Measurements from ENCODE around the gene SHOX. TPM values are rescaled to one million over a fixed set of nuclear protein-coding genes. Genes with fewer than 3 reads are reported as not detected.
"Not testable (repeated sequence)": the region's sequence is repeated elsewhere in the genome, so short reads cannot be mapped to it uniquely, and the experiment has no call there.

SHOX gene
- total RNA-seq, 1 donor from 2014 or later: not detected

GRCh38 chrX:619812-620531, 10.6 kb upstream of the SHOX start:
- intact Hi-C loops (cut with micrococcal nuclease): no loop called here
- Histone ChIP-seq H3K27me3 (ENCODE audit: low read depth) (peaks cover 92% of the 10 kb centered on the region), H3K27ac (replicated peaks) (no peak overlapping the region), H3K4me3 (no peak overlapping the region), H3K36me3 (no peaks in the 10 kb centered on the region), H3K4me1 (peaks cover 10% of the 10 kb centered on the region), H3K9me3 (replicated peaks) (no peaks in the 10 kb centered on the region)
- DNase-seq: no peak
- TF ChIP-seq CTCF (IDR thresholded peaks at IDR 0.05; ENCODE audit: borderline replicate concordance): no peak

DNA sequence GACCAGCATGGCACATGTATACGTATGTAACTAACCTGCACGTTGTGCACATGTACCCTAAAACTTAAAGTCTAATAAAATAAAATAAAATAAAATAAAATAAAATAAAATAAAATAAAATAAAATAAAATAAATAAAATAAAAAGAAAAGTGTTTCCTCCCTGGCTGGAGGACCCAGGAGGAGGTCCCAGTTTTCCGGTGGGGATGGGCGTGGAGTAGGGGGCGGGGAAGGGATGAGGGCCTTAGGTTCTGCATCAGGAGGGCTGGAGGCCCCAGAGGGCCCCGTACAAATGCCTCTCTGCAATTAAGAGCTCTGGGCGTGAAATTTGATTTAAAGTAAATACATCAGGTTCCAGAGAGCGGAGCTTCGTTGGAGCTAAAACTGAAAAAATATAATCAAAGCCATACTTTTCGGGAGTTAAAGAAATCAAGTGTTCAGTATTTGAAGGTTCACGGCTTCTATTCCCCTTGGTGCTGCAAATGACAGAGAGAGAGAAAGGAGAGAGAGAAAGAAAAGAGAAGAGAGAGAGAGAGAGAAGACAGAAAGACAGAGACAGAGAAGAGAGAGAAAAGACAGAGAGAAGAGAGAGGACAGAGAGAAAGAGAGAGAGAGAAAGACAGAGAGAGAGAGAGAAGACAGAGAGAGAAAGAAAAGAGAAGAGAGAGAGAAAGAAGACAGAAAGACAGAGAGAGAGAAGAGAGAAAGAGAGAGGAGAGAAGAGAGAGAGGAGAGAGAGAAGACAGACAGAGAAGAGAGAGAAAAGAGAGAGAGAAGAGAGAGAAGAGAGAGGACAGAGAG, 8.7 kb upstream of the SHOX start:
- intact Hi-C loops (cut with micrococcal nuclease): no loop called here
- TF ChIP-seq CTCF (IDR thresholded peaks at IDR 0.05; ENCODE audit: borderline replicate concordance): no peak

DNA sequence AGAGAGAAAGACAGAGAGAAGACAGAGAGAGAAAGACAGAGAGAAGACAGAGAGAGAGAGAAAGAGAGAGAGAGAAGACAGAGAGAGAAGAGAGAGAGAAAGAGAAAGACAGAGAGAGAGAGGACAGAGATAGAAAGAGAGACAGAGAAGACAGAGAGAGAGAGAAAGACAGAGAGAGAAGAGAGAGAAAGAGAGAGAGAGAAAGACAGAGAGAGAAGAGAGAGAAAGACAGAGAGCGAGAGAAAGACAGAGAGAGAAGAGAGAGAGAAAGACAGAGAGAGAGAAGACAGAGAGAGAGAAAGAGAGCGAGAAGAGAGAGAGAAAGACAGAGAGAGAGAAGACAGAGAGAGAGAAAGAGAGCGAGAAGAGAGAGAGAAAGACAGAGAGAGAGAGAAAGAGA, 7.8 kb upstream of the SHOX start:
- H3K4me3 ChIP-seq; intact Hi-C loops (cut with micrococcal nuclease); H3K36me3 ChIP-seq; H3K9me3 ChIP-seq (replicated peaks); H3K27ac ChIP-seq (replicated peaks); DNase-seq: not testable (repeated sequence)
- Histone ChIP-seq H3K27me3 (ENCODE audit: low read depth) (peaks cover 88% of the 10 kb centered on the region), H3K4me1 (peaks cover 10% of the 10 kb centered on the region)

More for the DNA sequence above, 8.7 kb upstream of the SHOX start:
- Histone ChIP-seq H3K9me3 (replicated peaks) (no peaks in the 10 kb centered on the region), H3K36me3 (no peaks in the 10 kb centered on the region), H3K4me3 (no peak overlapping the region), H3K27me3 (ENCODE audit: low read depth) (peaks cover 88% of the 10 kb centered on the region), H3K27ac (replicated peaks) (no peak overlapping the region), H3K4me1 (peaks cover 10% of the 10 kb centered on the region)
- DNase-seq: no peak

DNA sequence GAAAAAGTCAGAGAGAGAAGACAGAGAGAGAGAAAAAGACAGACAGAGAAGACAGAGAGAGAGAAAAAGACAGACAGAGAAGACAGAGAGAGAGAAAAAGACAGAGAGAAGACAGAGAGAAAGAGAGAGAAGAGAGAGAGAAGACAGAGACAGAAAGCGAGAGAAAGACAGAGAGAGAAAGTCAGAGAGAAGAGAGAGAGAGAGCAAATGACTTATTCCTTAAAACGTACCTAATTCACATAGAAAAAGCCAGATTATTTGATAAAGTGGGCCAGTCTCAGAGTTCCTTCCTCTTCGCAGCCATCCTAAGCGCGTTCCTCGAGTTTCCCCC, 7.4 kb upstream of the SHOX start:
- intact Hi-C loops (cut with micrococcal nuclease): no loop called here
- H3K36me3 ChIP-seq: no peaks in the 10 kb centered on the region
- peaks cover 10% of the 10 kb centered on the region for H3K4me1 ChIP-seq
- H3K27me3 ChIP-seq (ENCODE audit: low read depth): peaks cover 88% of the 10 kb centered on the region
- no peak overlapping the region for H3K27ac ChIP-seq (replicated peaks)
- TF ChIP-seq CTCF (IDR thresholded peaks at IDR 0.05; ENCODE audit: borderline replicate concordance): no peak
- no peak for DNase-seq
- no peak overlapping the region for H3K4me3 ChIP-seq
- no peaks in the 10 kb centered on the region for H3K9me3 ChIP-seq (replicated peaks)

DNA sequence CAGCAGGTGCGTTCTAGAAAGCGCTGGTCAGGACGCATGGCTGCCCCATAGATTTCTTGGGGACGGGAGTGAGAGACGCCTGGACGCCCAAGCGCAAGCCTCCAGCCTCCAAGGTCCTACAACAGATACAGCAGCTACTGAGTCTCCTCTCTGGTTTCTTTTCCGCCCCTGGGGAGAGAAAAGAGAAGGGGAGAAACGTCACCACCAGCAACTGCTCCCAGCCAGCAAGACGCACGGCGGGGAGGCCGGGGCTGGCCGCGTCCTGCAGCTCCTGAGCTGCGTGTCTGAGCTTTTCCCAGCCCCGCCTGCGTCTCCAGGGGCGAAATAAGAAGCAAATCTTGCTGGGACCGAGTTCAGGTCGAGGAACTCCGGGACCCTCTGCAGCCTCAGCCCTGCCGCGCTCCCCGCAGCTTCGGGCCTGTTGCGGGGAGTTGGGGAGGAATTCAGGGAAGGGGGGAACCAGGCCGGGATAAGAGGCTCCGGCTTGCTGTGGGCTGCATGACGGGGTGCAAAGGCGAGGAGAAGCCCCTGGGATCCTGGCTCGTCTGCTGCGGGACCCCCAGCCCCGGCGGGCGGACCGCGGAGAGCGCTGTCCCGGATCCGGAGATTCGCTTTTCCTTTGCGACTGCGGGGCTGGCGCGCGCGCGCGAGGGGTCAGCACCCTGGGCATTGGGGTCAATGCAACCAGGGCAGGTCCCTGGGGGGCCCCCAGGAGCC, 6.8 kb upstream of the SHOX start:
- peak overlapping the region; percentile 36 for H3K4me3 ChIP-seq
- intact Hi-C loops (cut with micrococcal nuclease): no loop called here
- peaks cover 10% of the 10 kb centered on the region for H3K4me1 ChIP-seq
- no peaks in the 10 kb centered on the region for H3K9me3 ChIP-seq (replicated peaks)
- TF ChIP-seq CTCF (IDR thresholded peaks at IDR 0.05; ENCODE audit: borderline replicate concordance): no peak
- no peaks in the 10 kb centered on the region for H3K36me3 ChIP-seq
- H3K27me3 ChIP-seq (ENCODE audit: low read depth): peaks cover 84% of the 10 kb centered on the region
- no peak overlapping the region for H3K27ac ChIP-seq (replicated peaks)
- no peak for DNase-seq

Measured in left ventricle myocardium inferior (tissue), 1 donor.